CD4-positive, alpha-beta T cell treated with Interleukin-1 beta for 1 hour (primary cell): ENCODE results near the gene XIRP1.

ENCODE experiments used
- DNase-seq, 2 donors: peaks; one replicate each; pipeline ENCODE4 v3.0.0-alpha.2; 2020 to 2022

The XIRP1 gene

GRCh38 chr3:39166134-39166710 lies 26.2 kb downstream of the XIRP1 start:
- DNase-seq, result no peak

GRCh38 chr3:39165518-39165917 lies 26.9 kb downstream of the XIRP1 start:
- DNase-seq, result no peak

DNA sequence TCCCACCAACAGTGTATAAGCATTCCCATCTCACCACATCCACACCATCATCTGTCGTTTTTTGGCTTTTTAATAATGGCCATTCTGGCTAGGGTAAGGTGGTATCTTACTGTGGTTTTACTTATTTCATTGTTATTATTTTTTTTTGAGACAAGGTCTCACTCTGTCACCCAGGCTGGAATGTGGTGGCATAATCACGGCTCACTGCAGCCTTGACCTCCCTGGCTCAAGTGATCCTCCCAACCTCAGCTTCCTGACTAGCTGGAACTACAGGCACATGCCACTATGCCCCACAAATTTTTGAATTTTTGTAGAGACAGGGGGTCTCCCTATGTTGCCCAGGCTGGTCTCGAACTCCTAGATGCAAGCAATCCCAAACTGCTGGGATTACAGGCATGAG lies 28.0 kb downstream of the XIRP1 start:
- no peak for DNase-seq

GRCh38 chr3:39158148-39158715 lies 34.2 kb downstream of the XIRP1 start:
- DNase-seq, result no peak

DNA sequence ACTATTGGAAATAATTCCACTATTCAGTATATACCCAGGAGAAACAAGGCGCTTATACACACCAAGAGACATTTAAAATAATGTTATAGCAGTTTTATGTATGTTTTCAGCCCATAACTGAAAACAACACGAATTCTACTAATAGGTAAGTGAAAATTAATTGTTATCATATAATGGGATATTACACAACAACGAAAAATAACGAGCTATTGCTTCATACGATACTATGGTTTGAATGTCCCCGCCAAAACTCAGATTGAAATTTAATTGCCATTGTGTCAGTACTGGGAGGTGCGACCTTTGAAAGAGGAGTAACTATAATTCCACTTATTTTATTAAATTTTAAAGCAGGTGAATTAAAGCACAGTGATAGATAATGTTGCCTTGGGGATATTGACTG lies 35.0 kb downstream of the XIRP1 start:
- no peak for DNase-seq

GRCh38 chr3:39156421-39156820 lies 36.0 kb downstream of the XIRP1 start:
- no peak for DNase-seq

DNA sequence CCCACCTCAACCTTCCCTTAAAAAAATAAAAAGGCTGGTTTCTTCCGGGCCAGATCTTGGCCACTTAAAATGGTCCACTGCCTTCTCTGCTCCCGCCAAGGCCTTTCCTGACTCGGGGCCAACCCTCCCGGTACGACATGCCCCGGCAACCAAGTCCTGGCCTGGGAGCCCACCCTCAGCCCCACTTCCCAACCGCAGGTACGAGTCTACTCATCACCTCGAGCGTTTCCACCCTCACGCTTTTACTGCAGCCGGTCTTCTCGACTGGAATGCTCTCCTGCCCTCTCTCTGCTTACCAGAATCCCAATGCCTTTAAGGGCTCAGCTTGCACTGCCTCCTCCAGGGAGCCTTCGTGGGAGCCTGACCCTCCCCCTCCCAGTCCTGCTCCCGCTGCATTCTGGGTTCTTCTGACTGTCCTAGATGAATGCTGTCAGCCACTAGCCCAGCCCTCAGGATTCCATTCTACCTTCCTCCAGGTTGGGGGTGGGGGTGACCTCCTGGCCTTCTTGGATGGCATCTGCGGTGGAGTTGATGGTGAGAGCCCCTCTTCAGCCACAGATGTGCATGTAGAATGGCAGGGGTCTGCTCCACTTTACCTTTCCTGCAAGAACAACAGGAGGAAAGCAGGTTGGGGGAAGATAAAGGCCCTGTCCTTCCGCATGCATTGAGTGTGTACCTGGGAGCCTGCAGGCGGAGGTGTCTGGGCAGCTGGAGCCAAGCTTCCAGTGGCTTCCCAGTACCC lies 37.9 kb downstream of the XIRP1 start:
- DNase-seq, result no peak

- no peak for DNase-seq
Observed at GRCh38 chr3:39153977-39154279, 38.5 kb downstream of the XIRP1 start.

DNA sequence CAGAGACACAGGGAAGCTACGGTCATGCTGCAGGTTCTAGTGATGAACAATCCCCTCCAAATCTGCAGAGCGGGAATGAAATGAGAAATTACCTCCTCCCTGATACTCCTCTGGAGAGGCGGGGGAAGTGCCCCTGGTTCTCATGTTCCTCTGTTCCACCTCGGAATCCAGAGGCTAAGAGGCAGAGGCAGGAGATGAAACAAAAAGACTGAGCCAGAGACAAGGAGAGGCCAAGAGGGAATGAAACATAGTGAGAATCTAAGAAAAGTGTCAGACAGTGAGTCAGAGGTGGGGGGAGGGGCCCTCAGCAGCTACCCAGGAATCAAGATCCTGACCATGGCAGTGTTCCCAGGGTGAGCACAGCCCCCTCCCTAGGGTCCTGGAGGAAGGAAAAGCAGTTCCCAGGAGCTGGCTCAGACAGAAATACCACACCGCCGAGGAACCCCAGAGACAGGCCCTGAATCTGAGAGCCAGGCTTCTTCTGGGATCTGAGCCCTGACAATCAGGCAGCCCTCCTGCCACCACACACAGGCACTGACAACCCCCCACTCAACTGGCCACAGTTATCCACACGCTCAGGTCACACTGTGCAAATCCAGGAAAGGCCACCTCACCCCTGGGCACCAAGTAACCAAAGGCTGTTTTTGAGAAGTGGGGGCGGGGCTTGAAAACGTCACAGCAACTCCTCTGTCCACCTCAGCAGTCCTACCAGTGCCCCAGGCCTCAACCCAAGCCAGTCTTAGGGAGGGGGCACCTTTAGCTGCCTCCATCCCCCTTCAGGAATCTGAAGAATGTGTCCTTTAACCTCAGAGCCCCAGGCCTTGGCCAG lies 41.4 kb downstream of the XIRP1 start:
- peak in 1 of 2 donors; percentile 55 for DNase-seq

- no peak for DNase-seq
Observed at GRCh38 chr3:39150148-39150802, 42.1 kb downstream of the XIRP1 start.

DNA sequence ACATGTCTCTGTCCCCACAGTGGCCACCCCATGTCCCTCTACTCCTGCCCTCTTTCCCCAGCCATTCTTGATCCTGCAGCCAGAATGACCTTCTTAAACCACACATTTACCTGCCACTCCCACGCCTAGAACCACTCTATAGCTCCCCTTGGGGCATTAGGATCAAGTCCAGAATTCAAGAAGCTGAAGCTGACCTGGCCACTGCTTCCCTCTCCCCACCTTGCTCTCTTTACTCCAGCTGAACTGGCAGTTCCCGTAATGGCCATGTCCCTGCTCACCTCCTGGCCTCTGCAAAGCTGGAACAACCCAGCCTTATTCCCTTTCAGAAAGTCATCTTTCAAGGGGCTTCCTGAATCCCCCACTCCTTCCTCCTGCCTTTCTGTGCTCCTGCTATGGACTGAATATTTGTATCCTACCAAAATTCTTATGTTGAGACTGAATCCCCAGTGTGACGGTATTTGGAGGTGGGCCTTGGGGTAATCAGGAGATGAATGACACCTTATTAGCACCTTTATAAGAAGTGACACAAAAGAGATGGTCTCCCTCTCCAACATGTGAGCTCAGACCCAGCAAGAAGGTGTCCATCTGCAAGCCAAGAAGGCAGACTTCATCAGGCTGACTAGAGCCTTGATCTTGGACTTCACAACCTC lies 42.8 kb downstream of the XIRP1 start:
- DNase-seq, result no peak

DNA sequence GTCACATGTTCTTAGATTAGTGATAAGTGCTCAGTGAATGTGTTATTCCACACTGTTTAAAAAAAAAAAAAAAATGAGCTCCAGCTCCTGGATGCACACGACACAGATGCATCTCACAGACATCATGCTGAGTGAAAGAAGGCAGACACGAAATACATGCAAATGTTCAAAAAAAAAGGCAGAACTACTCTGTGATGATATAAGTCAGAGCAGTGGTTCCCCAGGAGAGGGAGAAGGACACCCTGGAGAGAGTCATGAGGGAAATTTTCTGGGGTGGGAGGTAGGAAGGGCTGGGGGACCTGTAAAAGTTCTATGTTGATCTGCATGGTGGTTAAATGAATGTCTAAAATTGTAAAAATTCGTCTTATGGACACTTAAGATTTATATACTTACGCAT lies 43.3 kb downstream of the XIRP1 start:
- no peak for DNase-seq

GRCh38 chr3:39148435-39149058 lies 43.8 kb downstream of the XIRP1 start:
- no peak for DNase-seq

- DNase-seq, result peak; percentile 53 to 60
Observed at GRCh38 chr3:39147711-39148434, 44.5 kb downstream of the XIRP1 start.

- peak; percentile 63 to 81 for DNase-seq
Observed at GRCh38 chr3:39146611-39147591, 45.5 kb downstream of the XIRP1 start.

DNA sequence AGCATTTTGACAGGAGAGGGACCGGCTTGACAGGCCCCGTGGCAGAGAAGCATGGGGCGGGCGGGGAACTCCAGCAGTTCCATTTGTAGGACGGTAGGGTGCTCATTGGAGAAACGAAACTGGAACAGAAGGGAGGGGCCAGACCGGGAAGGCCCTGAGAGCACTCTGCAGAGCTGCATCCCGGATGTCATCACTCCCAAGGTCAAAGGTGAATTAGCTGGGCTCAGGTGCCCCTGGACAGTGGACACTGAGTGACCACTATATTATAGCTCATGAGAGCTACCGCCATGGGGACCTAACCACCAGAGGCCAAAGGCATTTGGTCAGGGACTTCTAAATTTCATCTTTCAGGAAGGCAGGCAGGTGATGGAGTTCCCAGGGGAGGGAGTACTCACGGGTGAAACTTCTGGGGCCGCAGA lies 46.3 kb downstream of the XIRP1 start:
- DNase-seq, result peak in 1 of 2 donors; percentile 56

- no peak for DNase-seq
Observed at GRCh38 chr3:39144748-39145380, 47.5 kb downstream of the XIRP1 start.

GRCh38 chr3:39144095-39144747 lies 48.2 kb downstream of the XIRP1 start:
- no peak for DNase-seq
